GM18507 (cell line): ENCODE measurements around the gene TP53.
"Not testable (repeated sequence)": the region's sequence is repeated elsewhere in the genome, so short reads cannot be mapped to it uniquely, and the experiment has no call there.

ENCODE experiments used
- DNase-seq: peaks from one replicate; pipeline ENCODE4 v3.0.0; 2011; ENCODE audit warnings: low read depth; ENCODE audit not compliant: insufficient read length; ENCODE audit errors: extremely low spot score
- FAIRE-seq: peaks from 2 replicates; lab custom pipeline; 2011; peaks lifted over from hg19 to GRCh38; lab: Jason Lieb, UNC

TP53 gene

GRCh38 chr17:7641635-7642034, 45.7 kb downstream of the TP53 start:
- not testable (repeated sequence) for DNase-seq, FAIRE-seq

DNA sequence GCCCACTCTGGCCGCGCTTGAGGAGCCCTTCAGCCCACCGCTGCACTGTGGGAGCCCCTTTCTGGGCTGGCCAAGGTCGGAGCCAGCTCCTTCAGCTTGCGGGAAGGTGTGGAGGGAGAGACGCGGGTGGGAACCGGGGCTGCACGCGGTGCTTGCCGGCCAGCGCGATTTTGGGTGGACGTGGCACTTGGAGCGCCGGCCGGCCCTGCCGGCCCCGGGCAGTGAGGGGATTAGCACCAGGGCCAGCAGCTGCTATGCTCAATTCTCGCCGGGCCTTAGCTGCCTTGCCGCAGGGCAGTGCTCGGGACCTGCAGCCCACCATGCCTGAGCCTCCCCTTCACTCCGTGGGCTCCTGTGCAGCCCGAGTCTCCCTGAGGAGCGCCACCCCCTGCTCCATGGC, 46.5 kb downstream of the TP53 start:
- no peak for FAIRE-seq
- DNase-seq: no peak

DNA sequence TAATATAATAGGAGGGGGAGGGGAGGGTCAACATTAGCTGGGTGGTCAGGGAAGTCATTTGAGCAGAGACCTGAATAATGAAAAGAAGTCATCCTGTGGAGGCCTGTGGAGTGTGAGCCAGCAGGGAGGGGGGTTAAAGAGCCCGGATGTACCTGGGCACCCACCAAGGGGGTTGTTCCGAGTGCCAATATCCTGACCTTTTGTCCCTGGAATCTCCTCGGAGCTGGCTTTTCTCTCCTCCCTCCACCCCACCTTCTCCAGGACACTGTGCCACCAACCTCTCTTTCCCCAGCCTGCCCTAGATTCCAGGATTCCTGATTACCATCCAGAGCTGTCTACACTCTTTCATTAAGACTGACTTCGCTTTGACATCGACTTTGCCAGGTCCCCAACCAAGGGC, 51.1 kb downstream of the TP53 start:
- FAIRE-seq (no peak), DNase-seq (no peak)

GRCh38 chr17:7634384-7634783, 52.9 kb downstream of the TP53 start:
- FAIRE-seq (no peak), DNase-seq (no peak)

DNA sequence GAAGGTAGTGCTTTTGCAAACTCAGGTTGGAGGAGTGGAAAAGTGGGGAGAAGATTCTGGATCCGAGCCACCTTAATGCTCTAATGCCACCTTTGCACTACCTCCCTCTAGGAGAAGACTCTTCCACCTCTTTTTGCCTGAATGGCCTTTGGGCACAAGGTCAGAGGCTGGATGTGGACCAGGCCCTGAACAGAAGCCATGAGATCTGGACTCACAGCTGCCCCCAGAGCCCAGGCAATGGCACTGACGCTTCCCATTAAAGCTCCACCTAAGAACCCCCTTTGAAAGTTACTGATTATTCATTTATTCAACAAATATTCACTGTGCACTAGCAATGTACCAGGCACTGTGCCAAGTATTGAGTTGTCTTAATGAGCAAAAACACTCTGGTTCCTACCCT, 54.2 kb downstream of the TP53 start:
- DNase-seq (no peak), FAIRE-seq (no peak)

DNA sequence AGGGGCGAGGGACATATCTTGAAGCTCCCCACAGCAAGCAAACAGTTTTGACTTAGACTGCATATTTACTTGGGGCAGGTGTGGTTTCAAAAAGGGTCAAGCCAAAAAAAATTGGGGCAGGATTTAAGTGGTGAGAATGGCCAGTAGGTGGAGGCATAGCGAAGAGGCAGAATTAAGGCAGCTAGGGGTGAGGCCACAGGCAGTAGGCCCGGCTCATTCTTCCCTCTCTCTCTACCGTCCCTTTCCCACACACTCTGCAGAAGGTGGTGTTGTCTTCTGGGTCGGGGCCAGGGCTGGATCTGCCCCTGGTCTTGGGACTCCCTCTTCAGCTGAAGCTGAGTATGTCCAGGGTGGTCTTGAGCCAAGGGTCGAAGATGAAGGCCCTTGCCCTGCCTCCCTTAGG, 54.8 kb downstream of the TP53 start:
- DNase-seq (no peak), FAIRE-seq (peak; percentile 75)

GRCh38 chr17:7631398-7632380, 55.6 kb downstream of the TP53 start:
- DNase-seq (no peak), FAIRE-seq (no peak)

DNA sequence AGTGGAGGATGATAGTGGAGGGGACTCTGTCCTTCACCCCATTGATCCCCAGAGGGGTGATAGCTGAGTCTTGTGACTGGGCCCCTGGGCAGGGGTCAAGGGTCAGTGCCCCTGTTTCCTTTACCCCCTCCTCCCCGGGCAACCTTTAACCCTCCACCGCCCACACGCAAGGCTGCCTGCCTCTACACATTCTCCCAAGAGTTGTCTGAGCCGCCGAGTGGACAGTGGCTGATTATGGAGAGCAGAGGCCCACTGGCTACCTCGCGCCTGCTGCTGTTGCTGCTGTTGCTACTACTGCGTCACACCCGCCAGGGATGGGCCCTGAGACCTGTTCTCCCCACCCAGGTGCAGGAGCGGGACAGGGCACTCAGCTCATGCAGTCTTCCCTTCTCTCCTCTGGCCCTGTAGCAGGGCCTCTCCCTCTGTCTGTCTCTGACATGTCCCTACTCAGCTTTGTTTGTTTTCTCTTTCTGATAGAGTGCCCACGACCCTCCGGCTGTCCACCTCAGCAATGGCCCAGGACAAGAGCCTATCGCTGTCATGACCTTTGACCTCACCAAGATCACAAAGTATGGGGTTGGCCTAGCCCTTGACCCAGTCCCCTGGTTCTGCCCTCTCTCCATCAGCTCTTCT, 57.2 kb downstream of the TP53 start, which contains the start of gene SHBG:
TSS of gene SHBG (plus strand) at position 197 of the 633 bp plus-strand sequence. CDS start at position 235, 38 bp downstream.
- FAIRE-seq (no peak), DNase-seq (no peak)

- peak; percentile 99 for FAIRE-seq
These were observed 59.8 kb downstream of the TP53 start, which contains the start of gene SAT2 for GRCh38 chr17:7627250-7628121. Gene SAT2 (minus strand): TSS chr17:7627821. CDS start chr17:7627635, 186 bp downstream.

GRCh38 chr17:7626956-7627249, 60.4 kb downstream of the TP53 start:
- FAIRE-seq: no peak
- DNase-seq: no peak

More at GRCh38 chr17:7627250-7628121, 59.8 kb downstream of the TP53 start, which contains the start of gene SAT2:
- DNase-seq: peak; percentile 97

GRCh38 chr17:7626307-7626706, 61.0 kb downstream of the TP53 start:
- DNase-seq (no peak), FAIRE-seq (no peak)

DNA sequence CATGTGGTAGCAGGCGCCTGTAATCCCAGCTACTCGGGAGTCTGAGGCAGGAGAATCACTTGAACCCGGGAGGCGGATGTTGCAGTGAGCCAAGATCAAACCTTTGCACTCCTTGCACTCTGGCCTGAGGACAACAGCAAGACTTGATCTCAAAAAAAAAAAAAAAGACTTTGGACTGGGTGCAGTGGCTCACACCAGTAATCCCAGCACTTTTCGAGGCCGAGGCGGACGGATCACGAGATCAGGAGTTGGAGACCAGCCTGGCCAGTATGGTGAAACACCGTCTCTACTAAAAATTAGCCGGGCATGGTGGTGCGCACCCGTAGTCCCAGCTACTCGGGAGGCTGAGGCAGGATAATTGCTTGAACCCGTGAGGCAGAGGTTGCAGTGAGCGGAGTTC, 61.5 kb downstream of the TP53 start:
- DNase-seq, FAIRE-seq: not testable (repeated sequence)

DNA sequence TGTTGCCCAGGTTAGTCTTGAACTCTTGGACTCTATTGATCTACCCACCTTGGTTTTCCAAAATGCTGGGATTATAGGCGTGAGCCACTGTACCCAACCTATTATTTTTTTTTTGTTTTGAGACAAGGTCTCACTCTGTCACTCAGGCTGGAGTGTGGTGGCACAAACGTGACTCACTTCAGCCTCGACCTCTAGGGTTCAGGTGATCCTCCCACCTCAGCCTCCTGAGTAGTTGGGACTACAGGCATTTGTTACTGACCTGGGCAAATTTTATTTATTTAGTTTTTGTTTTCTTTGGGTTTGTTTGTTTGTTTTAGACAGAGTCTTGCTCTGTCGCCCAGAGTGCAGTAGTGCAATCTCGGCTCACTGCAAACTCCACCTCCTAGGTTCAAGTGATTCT, 63.6 kb downstream of the TP53 start:
- FAIRE-seq (no peak), DNase-seq (no peak)

- DNase-seq (no peak), FAIRE-seq (no peak)
These were observed 66.5 kb downstream of the TP53 start for GRCh38 chr17:7620835-7621234.

GRCh38 chr17:7618608-7619007, 68.7 kb downstream of the TP53 start:
- FAIRE-seq: no peak
- no peak for DNase-seq
